GM12878 (cell line): ENCODE measurements around the gene GRK5. TPM values are rescaled to one million over a fixed set of nuclear protein-coding genes. Genes with fewer than 3 reads are reported as not detected.

Experiments
- ATAC-seq: fragments of 200-7000 bp; cut with Tn5 transposase; 3 replicates; pipeline ENCODE4 v1.9.1; 2020; ENCODE audit warnings: mild to moderate bottlenecking, moderate library complexity
- BruUV-seq: library from RNA; stranded (reverse); fragments of 400-500 nt; replicated peaks from 2 replicates; lab custom pipeline; 2021; lab: Mats Ljungman, UMichigan
- CTCF ChIA-PET: fragments of 300-600 bp; sonication (Branson Sonifier 250); formaldehyde crosslinking; extraction: SDS; loops from one replicate; lab custom pipeline; 2021; ENCODE audit warnings: inconsistent platforms; lab: Yijun Ruan, JAX
- POLR2A ChIA-PET: fragments of 350-600 bp; formaldehyde crosslinking; extraction: SDS; loops from one replicate; lab custom pipeline; 2021; ENCODE audit warnings: inconsistent platforms; lab: Charles Lee
- RAD21 ChIA-PET: fragments of 300-600 bp; sonication (Branson Sonifier 250); formaldehyde crosslinking; loops from one replicate; lab custom pipeline; 2023; ENCODE audit warnings: antibody characterized with exemption; ENCODE audit not compliant: unreplicated experiment; lab: Charles Lee
- SMC1A ChIA-PET: fragments of 300-600 bp; sonication (Branson Sonifier 250); formaldehyde crosslinking; loops from one replicate; lab custom pipeline; 2023; ENCODE audit not compliant: unreplicated experiment, uncharacterized antibody; lab: Charles Lee
- DNase-seq: peaks from one replicate; pipeline ENCODE4 v3.0.0-alpha.2; 2011; ENCODE audit warnings: low read depth, low spot score
- FAIRE-seq: peaks from 3 replicates; lab custom pipeline; 2011; peaks lifted over from hg19 to GRCh38; lab: Jason Lieb, UNC
- H2AFZ ChIP-seq: 2 replicates; pipeline ENCODE4 v1.6.0; 2011; ENCODE audit warnings: low read depth, low read length, control low read depth; ENCODE audit not compliant: control insufficient read depth
- H3K27ac ChIP-seq: 2 replicates; pipeline ENCODE4 v1.5.1; 2011; ENCODE audit warnings: control low read depth; ENCODE audit not compliant: control insufficient read depth, insufficient read depth
- H3K27me3 ChIP-seq, 2 experiments: replicated peaks in 1 of 2; 2 replicates each; pipeline versions ENCODE4 v1.6.0 to v1.6.1; 2011; ENCODE audit warnings: low read length in 1 of 2; ENCODE audit not compliant: control insufficient read depth in 2 of 2, insufficient read depth in 2 of 2
- H3K36me3 ChIP-seq, 2 experiments: 2 replicates each; pipeline ENCODE4 v1.5.1; 2011; ENCODE audit warnings: low read length in 1 of 2; ENCODE audit not compliant: control insufficient read depth in 2 of 2, insufficient read depth in 2 of 2
- H3K4me1 ChIP-seq: 2 replicates; pipeline ENCODE4 v1.6.1; 2011; ENCODE audit warnings: mild to moderate bottlenecking, low read length, moderate library complexity, mixed read lengths; ENCODE audit not compliant: control insufficient read depth, insufficient read depth
- H3K4me2 ChIP-seq: 2 replicates; pipeline ENCODE4 v1.6.0; 2011; ENCODE audit warnings: control low read depth; ENCODE audit not compliant: control insufficient read depth, insufficient read depth
- H3K4me3 ChIP-seq: fragments of 200-600 bp; sonication (generic); 2 replicates; pipeline ENCODE4 v1.5.1; 2016
- H3K79me2 ChIP-seq: 2 replicates; pipeline ENCODE4 v1.6.0; 2011; ENCODE audit warnings: low read length; ENCODE audit not compliant: control insufficient read depth, insufficient read depth
- H3K9ac ChIP-seq: 2 replicates; pipeline ENCODE4 v1.8.0; 2011; ENCODE audit warnings: low read length, control low read depth, mixed read lengths; ENCODE audit not compliant: control insufficient read depth, insufficient read depth
- H3K9me3 ChIP-seq: replicated peaks from 3 replicates; pipeline ENCODE4 v1.5.1; 2011; ENCODE audit warnings: mild to moderate bottlenecking, low read length; ENCODE audit not compliant: control insufficient read depth, insufficient read depth
- H4K20me1 ChIP-seq: 2 replicates; pipeline ENCODE4 v1.6.0; 2011; ENCODE audit not compliant: control insufficient read depth, insufficient read depth
- IKZF1 ChIP-seq: fragments of 450-650 bp; conservative IDR thresholded peaks from 2 replicates; pipeline ENCODE4 v1.6.1; 2017; ENCODE audit warnings: antibody characterized with exemption, mild to moderate bottlenecking
- IKZF2 ChIP-seq, 2 experiments: fragments of 450-650 bp; IDR thresholded peaks; 2 replicates each; pipeline ENCODE4 v1.6.1; 2017; ENCODE audit warnings: mild to moderate bottlenecking in 2 of 2, moderate library complexity in 2 of 2
- USF1 ChIP-seq: IDR thresholded peaks from 2 replicates; pipeline ENCODE4 v1.6.1; 2011; ENCODE audit warnings: borderline replicate concordance, low read depth, mild to moderate bottlenecking, moderate library complexity, mixed read lengths, low read length; ENCODE audit not compliant: insufficient read depth; ENCODE audit errors: extremely low read length
- ZNF384 ChIP-seq: IDR thresholded peaks from 2 replicates; pipeline ENCODE4 v1.6.1; 2012; ENCODE audit warnings: low read depth, mild to moderate bottlenecking, low read length, improper control_type of control experiment, borderline replicate concordance
- WGBS: methylation state at CpG from one replicate; pipeline ENCODE4 v1.1.6; 2016; ENCODE audit warnings: low lambda C conversion rate; ENCODE audit not compliant: insufficient replicate concordance, insufficient coverage; ENCODE audit errors: missing lambda C conversion rate; 5-methylcytosine and 5-hydroxymethylcytosine counted together
- in situ Hi-C: fragments of 300-500 bp; cut with MboI; formaldehyde crosslinking; loops from 9 replicates; pipeline ENCODE4 v1.14.3; 2018; ENCODE audit warnings: mixed read lengths
- intact Hi-C: fragments of 100-400 bp; cut with micrococcal nuclease; formaldehyde crosslinking; loops from one replicate; pipeline ENCODE4 v1.14.2; 2022; ENCODE audit not compliant: unreplicated experiment
- polyA plus RNA-seq, 11 experiments: library from polyadenylated mRNA; depleted of rRNA in 4 of 11; unstranded in 6 of 11; stranded (reverse) in 5 of 11; fragments of >200 nt; fragmentation: Nextera tagmentation in 4 of 11; fragmentation: Illumina TruSeq in 1 of 11; extraction: Ambion mirVana in 4 of 11; extraction: Trizol in 1 of 11; gene quantifications; 1 replicate in 1 of 11; 2 replicates in 10 of 11; pipeline versions ENCODE4 v1.2.1 to v1.2.3, GENCODE V29; 2011 to 2016; ENCODE audit warnings: inconsistent platforms in 2 of 11, missing spikeins in 2 of 11, low read depth in 1 of 11
- total RNA-seq, 4 experiments: library from RNA; depleted of rRNA in 3 of 4; stranded (reverse); fragments of >200 nt in 3 of 4; fragmentation: Illumina TruSeq in 1 of 4; extraction: Trizol in 1 of 4; gene quantifications; 2 replicates each; pipeline versions ENCODE4 v1.2.1 to v1.2.3, GENCODE V29; 2013 to 2021

GRK5 gene
- total and polyA plus RNA-seq, 10 of the 15 experiments (the other 5 are each of a cell fraction or from before 2014, with no cell fraction given): 0.11 to 22.1 (median 10.0) TPM

GRCh38 chr10:119208553-119208940 is 1.2 kb downstream of the GRK5 start:
- H3K27me3 ChIP-seq: no peaks in the 10 kb centered on the region
- intact Hi-C loops: loop anchor here (1.0 to 5.0 kb wide), 6 partner anchors 60 to 444 kb away; partner anchors contain the start of genes BAG3, RGS10 and TIAL1
- no peak for TF ChIP-seq USF1
- 0 out of 2 replicates have a peak, but pooled peaks have one; percentile 3 for TF ChIP-seq IKZF1
- no peak for TF ChIP-seq ZNF384
- TF ChIP-seq IKZF2 (IDR thresholded peaks at IDR 0.05): 0 out of 4 replicates have a peak, but pooled peaks of 1 of the 2 experiments have one; percentile 5
- H3K27ac ChIP-seq: peak overlapping the region; percentile 80
- FAIRE-seq (no peak), ATAC-seq (no peak), DNase-seq (no peak)
- H3K4me2 ChIP-seq: peak overlapping the region; percentile 51
- H3K4me3 ChIP-seq: peak overlapping the region; percentile 80
- 0% methylated on average over 3 of the region's 3 CpGs for WGBS
- ChIA-PET SMC1A (interaction anchor here (0.6 to 5.3 kb wide), 13 partner anchors 9 to 380 kb away, joined by 3 to 28 read pairs (median 4); no protein-coding TSS in a partner anchor), RAD21 (interaction anchor here (0.6 to 3.8 kb wide), 7 partner anchors 10 to 281 kb away, joined by 3 to 33 read pairs (median 7); no protein-coding TSS in a partner anchor), POLR2A (interaction anchor here (0.7 to 1.4 kb wide), 2 partner anchors 35 to 281 kb away, joined by 3 to 8 read pairs; no protein-coding TSS in a partner anchor), CTCF (interaction anchor here (0.9 to 4.6 kb wide), 13 partner anchors 10 to 282 kb away, joined by 3 to 43 read pairs (median 4); no protein-coding TSS in a partner anchor)
- no peaks in the 10 kb centered on the region for H4K20me1 ChIP-seq
- no peaks in the 10 kb centered on the region for H3K9me3 ChIP-seq
- in situ Hi-C loops: loop anchor here (5.0 kb wide), 1 partner anchor 284 kb away; no protein-coding TSS in a partner anchor
- peak overlapping the region; percentile 70 for H3K9ac ChIP-seq
- no TSS peak for BruUV-seq
- no peaks in the 10 kb centered on the region for H3K36me3 ChIP-seq
- peak overlapping the region; percentile 49 for H2AFZ ChIP-seq
- H3K4me1 ChIP-seq: peaks cover 22% of the 10 kb centered on the region
- H3K79me2 ChIP-seq: peaks cover 57% of the 10 kb centered on the region
